DND-41 (cell line): Measurements from ENCODE around the gene CYREN.

Experiments used
- EZH2 ChIP-seq: IDR thresholded peaks from 3 replicates; pipeline ENCODE4 v1.6.1; 2012; ENCODE audit warnings: borderline replicate concordance, low read depth, mild to moderate bottlenecking, moderate library complexity, low read length, inconsistent platforms; ENCODE audit not compliant: severe bottlenecking
- TF ChIP-seq, protein P1 (sequence below): IDR thresholded peaks from 2 replicates; pipeline ENCODE4 v1.5.1; 2012; ENCODE audit warnings: borderline replicate concordance, low read length, moderate library complexity, mild to moderate bottlenecking; ENCODE audit not compliant: poor library complexity, severe bottlenecking; ENCODE audit errors: extremely low read depth

DNA sequence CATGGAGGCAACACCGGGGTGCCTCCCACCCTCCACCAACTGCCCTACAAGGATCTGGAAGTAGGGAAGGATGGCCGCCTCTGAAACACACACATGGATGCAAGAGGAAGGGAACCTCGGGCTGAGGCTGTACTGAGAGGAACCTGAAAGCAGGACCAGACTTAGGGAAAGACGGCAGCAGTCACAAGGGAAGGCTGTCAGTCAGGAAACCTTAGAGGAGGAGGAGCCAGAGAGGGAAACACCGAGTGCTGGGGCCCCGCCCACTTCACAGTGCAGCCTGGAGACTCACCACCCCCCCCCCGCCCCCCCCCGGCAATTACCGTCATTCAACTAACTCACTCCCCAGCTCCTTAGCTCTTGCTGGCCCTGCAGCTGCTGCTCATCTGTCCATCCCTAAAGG lies 2.5 kb downstream of the CYREN start:
- TF ChIP-seq, protein P1, sequence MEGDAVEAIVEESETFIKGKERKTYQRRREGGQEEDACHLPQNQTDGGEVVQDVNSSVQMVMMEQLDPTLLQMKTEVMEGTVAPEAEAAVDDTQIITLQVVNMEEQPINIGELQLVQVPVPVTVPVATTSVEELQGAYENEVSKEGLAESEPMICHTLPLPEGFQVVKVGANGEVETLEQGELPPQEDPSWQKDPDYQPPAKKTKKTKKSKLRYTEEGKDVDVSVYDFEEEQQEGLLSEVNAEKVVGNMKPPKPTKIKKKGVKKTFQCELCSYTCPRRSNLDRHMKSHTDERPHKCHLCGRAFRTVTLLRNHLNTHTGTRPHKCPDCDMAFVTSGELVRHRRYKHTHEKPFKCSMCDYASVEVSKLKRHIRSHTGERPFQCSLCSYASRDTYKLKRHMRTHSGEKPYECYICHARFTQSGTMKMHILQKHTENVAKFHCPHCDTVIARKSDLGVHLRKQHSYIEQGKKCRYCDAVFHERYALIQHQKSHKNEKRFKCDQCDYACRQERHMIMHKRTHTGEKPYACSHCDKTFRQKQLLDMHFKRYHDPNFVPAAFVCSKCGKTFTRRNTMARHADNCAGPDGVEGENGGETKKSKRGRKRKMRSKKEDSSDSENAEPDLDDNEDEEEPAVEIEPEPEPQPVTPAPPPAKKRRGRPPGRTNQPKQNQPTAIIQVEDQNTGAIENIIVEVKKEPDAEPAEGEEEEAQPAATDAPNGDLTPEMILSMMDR = no peak
- no peak for TF ChIP-seq EZH2
